GM12878 (cell line): ENCODE results near the gene PRTFDC1. TPM values are rescaled to one million over a fixed set of nuclear protein-coding genes. Genes with fewer than 3 reads are reported as not detected.

Source experiments
- ATAC-seq: fragments of 200-7000 bp; cut with Tn5 transposase; 3 replicates; pipeline ENCODE4 v1.9.1; 2020; ENCODE audit warnings: mild to moderate bottlenecking, moderate library complexity
- BruUV-seq: library from RNA; stranded (reverse); fragments of 400-500 nt; replicated peaks from 2 replicates; lab custom pipeline; 2021; lab: Mats Ljungman, UMichigan
- CTCF ChIA-PET: fragments of 300-600 bp; sonication (Branson Sonifier 250); formaldehyde crosslinking; extraction: SDS; loops from one replicate; lab custom pipeline; 2021; ENCODE audit warnings: inconsistent platforms; lab: Yijun Ruan, JAX
- POLR2A ChIA-PET: fragments of 350-600 bp; formaldehyde crosslinking; extraction: SDS; loops from one replicate; lab custom pipeline; 2021; ENCODE audit warnings: inconsistent platforms; lab: Charles Lee
- RAD21 ChIA-PET: fragments of 300-600 bp; sonication (Branson Sonifier 250); formaldehyde crosslinking; loops from one replicate; lab custom pipeline; 2023; ENCODE audit warnings: antibody characterized with exemption; ENCODE audit not compliant: unreplicated experiment; lab: Charles Lee
- SMC1A ChIA-PET: fragments of 300-600 bp; sonication (Branson Sonifier 250); formaldehyde crosslinking; loops from one replicate; lab custom pipeline; 2023; ENCODE audit not compliant: unreplicated experiment, uncharacterized antibody; lab: Charles Lee
- DNase-seq: peaks from one replicate; pipeline ENCODE4 v3.0.0-alpha.2; 2011; ENCODE audit warnings: low read depth, low spot score
- FAIRE-seq: peaks from 3 replicates; lab custom pipeline; 2011; peaks lifted over from hg19 to GRCh38; lab: Jason Lieb, UNC
- H2AFZ ChIP-seq: 2 replicates; pipeline ENCODE4 v1.6.0; 2011; ENCODE audit warnings: low read depth, low read length, control low read depth; ENCODE audit not compliant: control insufficient read depth
- H3K27ac ChIP-seq: 2 replicates; pipeline ENCODE4 v1.5.1; 2011; ENCODE audit warnings: control low read depth; ENCODE audit not compliant: control insufficient read depth, insufficient read depth
- H3K27me3 ChIP-seq, 2 experiments: replicated peaks in 1 of 2; 2 replicates each; pipeline versions ENCODE4 v1.6.0 to v1.6.1; 2011; ENCODE audit warnings: low read length in 1 of 2; ENCODE audit not compliant: control insufficient read depth in 2 of 2, insufficient read depth in 2 of 2
- H3K36me3 ChIP-seq, 2 experiments: 2 replicates each; pipeline ENCODE4 v1.5.1; 2011; ENCODE audit warnings: low read length in 1 of 2; ENCODE audit not compliant: control insufficient read depth in 2 of 2, insufficient read depth in 2 of 2
- H3K4me1 ChIP-seq: 2 replicates; pipeline ENCODE4 v1.6.1; 2011; ENCODE audit warnings: mild to moderate bottlenecking, low read length, moderate library complexity, mixed read lengths; ENCODE audit not compliant: control insufficient read depth, insufficient read depth
- H3K4me2 ChIP-seq: 2 replicates; pipeline ENCODE4 v1.6.0; 2011; ENCODE audit warnings: control low read depth; ENCODE audit not compliant: control insufficient read depth, insufficient read depth
- H3K4me3 ChIP-seq: fragments of 200-600 bp; sonication (generic); 2 replicates; pipeline ENCODE4 v1.5.1; 2016
- H3K79me2 ChIP-seq: 2 replicates; pipeline ENCODE4 v1.6.0; 2011; ENCODE audit warnings: low read length; ENCODE audit not compliant: control insufficient read depth, insufficient read depth
- H3K9ac ChIP-seq: 2 replicates; pipeline ENCODE4 v1.8.0; 2011; ENCODE audit warnings: low read length, control low read depth, mixed read lengths; ENCODE audit not compliant: control insufficient read depth, insufficient read depth
- H3K9me3 ChIP-seq: replicated peaks from 3 replicates; pipeline ENCODE4 v1.5.1; 2011; ENCODE audit warnings: mild to moderate bottlenecking, low read length; ENCODE audit not compliant: control insufficient read depth, insufficient read depth
- H4K20me1 ChIP-seq: 2 replicates; pipeline ENCODE4 v1.6.0; 2011; ENCODE audit not compliant: control insufficient read depth, insufficient read depth
- CHD4 ChIP-seq: fragments of 200-600 bp; sonication (generic); IDR thresholded peaks from 2 replicates; pipeline ENCODE4 v1.6.1; 2016; ENCODE audit warnings: mild to moderate bottlenecking
- GABPA ChIP-seq: IDR thresholded peaks from 2 replicates; pipeline ENCODE4 v1.6.1; 2014; ENCODE audit warnings: antibody characterized with exemption, low read depth, mild to moderate bottlenecking, inconsistent platforms
- HCFC1 ChIP-seq: fragments of 150-350 bp; IDR thresholded peaks from 2 replicates; pipeline ENCODE4 v1.6.1; 2014; ENCODE audit warnings: low read length
- HDAC2 ChIP-seq: fragments of 200-600 bp; sonication (generic); IDR thresholded peaks from 2 replicates; pipeline ENCODE4 v1.6.1; 2017
- IKZF1 ChIP-seq: fragments of 450-650 bp; conservative IDR thresholded peaks from 2 replicates; pipeline ENCODE4 v1.6.1; 2017; ENCODE audit warnings: antibody characterized with exemption, mild to moderate bottlenecking
- IKZF2 ChIP-seq, 2 experiments: fragments of 450-650 bp; IDR thresholded peaks; 2 replicates each; pipeline ENCODE4 v1.6.1; 2017; ENCODE audit warnings: mild to moderate bottlenecking in 2 of 2, moderate library complexity in 2 of 2
- KDM1A ChIP-seq: fragments of 200-600 bp; sonication (generic); IDR thresholded peaks from 2 replicates; pipeline ENCODE4 v1.6.1; 2016; ENCODE audit warnings: borderline replicate concordance
- MYC ChIP-seq: IDR thresholded peaks from 2 replicates; pipeline ENCODE4 v1.6.1; 2011; ENCODE audit warnings: mild to moderate bottlenecking, low read length, moderate library complexity, inconsistent platforms; ENCODE audit not compliant: insufficient read depth, insufficient replicate concordance, insufficient read length, severe bottlenecking
- NBN ChIP-seq: fragments of 450-650 bp; IDR thresholded peaks from 2 replicates; pipeline ENCODE4 v1.6.1; 2016
- NFYB ChIP-seq: IDR thresholded peaks from 2 replicates; pipeline ENCODE4 v1.6.1; 2011; ENCODE audit warnings: low read depth, mild to moderate bottlenecking, low read length, improper control_type of control experiment, moderate library complexity; ENCODE audit not compliant: insufficient read depth
- SP1 ChIP-seq: IDR thresholded peaks from one replicate; pipeline ENCODE4 v1.6.1; 2011; ENCODE audit warnings: low read depth, low read length
- WGBS: methylation state at CpG from one replicate; pipeline ENCODE4 v1.1.6; 2016; ENCODE audit warnings: low lambda C conversion rate; ENCODE audit not compliant: insufficient replicate concordance, insufficient coverage; ENCODE audit errors: missing lambda C conversion rate; 5-methylcytosine and 5-hydroxymethylcytosine counted together
- in situ Hi-C: fragments of 300-500 bp; cut with MboI; formaldehyde crosslinking; loops from 9 replicates; pipeline ENCODE4 v1.14.3; 2018; ENCODE audit warnings: mixed read lengths
- intact Hi-C: fragments of 100-400 bp; cut with micrococcal nuclease; formaldehyde crosslinking; loops from one replicate; pipeline ENCODE4 v1.14.2; 2022; ENCODE audit not compliant: unreplicated experiment
- polyA plus RNA-seq, 11 experiments: library from polyadenylated mRNA; depleted of rRNA in 4 of 11; unstranded in 6 of 11; stranded (reverse) in 5 of 11; fragments of >200 nt; fragmentation: Nextera tagmentation in 4 of 11; fragmentation: Illumina TruSeq in 1 of 11; extraction: Ambion mirVana in 4 of 11; extraction: Trizol in 1 of 11; gene quantifications; 1 replicate in 1 of 11; 2 replicates in 10 of 11; pipeline versions ENCODE4 v1.2.1 to v1.2.3, GENCODE V29; 2011 to 2016; ENCODE audit warnings: inconsistent platforms in 2 of 11, missing spikeins in 2 of 11, low read depth in 1 of 11
- total RNA-seq, 4 experiments: library from RNA; depleted of rRNA in 3 of 4; stranded (reverse); fragments of >200 nt in 3 of 4; fragmentation: Illumina TruSeq in 1 of 4; extraction: Trizol in 1 of 4; gene quantifications; 2 replicates each; pipeline versions ENCODE4 v1.2.1 to v1.2.3, GENCODE V29; 2013 to 2021
- TF ChIP-seq, protein P1 (sequence below): fragments of 450-650 bp; IDR thresholded peaks from 2 replicates; pipeline ENCODE4 v1.6.1; 2017; ENCODE audit warnings: low read depth, mild to moderate bottlenecking, moderate library complexity

Gene PRTFDC1
- total and polyA plus RNA-seq, 10 of the 15 experiments (the other 5 are each of a cell fraction or from before 2014, with no cell fraction given): 5.5 to 17.3 (median 11.3) TPM

DNA sequence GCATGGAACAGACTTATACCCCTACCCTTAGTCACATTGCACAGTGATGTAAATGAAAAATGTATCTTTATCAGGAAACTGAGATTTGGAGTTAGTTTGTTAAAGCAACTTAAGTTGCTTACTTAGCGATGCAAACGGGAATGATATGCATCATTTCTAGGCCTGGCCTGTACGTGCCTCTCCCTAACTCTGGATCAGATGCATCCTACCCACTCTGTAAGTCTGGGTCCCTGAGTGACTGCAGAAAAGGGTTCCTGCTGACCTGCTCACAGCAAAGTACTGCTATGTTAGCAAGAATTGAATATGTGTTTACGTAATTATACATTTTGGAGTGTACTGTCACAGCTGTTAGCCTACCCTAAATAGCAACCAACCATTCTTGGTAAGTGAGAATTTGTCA is 30.7 kb upstream of the PRTFDC1 start:
- POLR2A ChIA-PET: no interaction called here

DNA sequence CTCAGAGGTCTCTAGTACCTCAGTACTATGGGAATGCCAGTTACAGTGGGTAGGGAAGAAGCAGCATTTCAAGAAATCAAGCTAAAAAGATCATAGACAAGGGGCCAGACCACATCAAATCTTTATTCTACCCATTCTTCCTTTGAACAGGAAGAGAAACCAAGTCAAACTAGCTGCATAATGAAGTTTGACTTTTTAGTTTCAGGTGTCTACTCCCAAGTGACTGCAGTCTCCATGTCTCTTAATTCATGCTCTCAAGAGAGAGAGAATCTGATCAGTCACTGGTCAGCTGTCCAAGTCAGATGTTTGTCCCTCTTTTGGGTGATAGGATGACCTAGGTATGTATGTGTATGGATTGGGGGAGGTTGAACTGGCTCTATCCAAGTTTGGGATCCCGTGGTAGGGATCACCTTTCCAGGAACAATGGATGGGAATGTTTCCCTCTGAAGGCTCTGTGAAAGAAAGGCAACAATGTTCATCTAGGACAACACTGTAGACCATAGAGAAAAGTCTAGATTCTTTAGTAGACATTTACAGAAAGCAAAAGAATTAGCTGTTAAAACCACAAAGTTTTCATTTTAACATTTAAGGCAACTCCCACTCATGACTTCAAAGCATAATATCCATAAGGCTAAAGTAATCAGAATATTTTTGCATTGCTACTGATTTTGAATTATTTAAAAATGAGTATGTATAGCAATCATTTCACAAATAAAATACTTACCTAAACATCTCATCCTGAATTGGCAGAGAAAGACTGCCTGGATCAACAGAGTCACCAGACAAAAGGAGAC is 30.1 kb upstream of the PRTFDC1 start:
- 0 out of 2 replicates have a peak overlapping the region, but pooled peaks have one; percentile 14 for H3K4me2 ChIP-seq
- 6% methylated on average over 1 of the region's 1 CpG for WGBS
- H3K79me2 ChIP-seq: no peaks in the 10 kb centered on the region
- POLR2A ChIA-PET: no interaction called here
- H3K27me3 ChIP-seq: no peaks in the 10 kb centered on the region
- no TSS peak for BruUV-seq
- intact Hi-C loops: no loop called here
- ATAC-seq (peak; percentile 31; the same call in 2 of the 3 replicates), DNase-seq (peak; percentile 42), FAIRE-seq (peak; percentile 23)
- RAD21 ChIA-PET: interaction anchor here (0.7 to 4.3 kb wide), 7 partner anchors 34 to 257 kb away, joined by 3 to 18 read pairs (median 4); no protein-coding TSS in a partner anchor
- in situ Hi-C loops: no loop called here
- no peak overlapping the region for H3K27ac ChIP-seq
- H3K9me3 ChIP-seq: no peaks in the 10 kb centered on the region; the same call in 2 of the 3 replicates
- CTCF ChIA-PET: interaction anchor here (0.9 to 2.9 kb wide), 9 partner anchors 13 to 365 kb away, joined by 3 to 21 read pairs (median 4); no protein-coding TSS in a partner anchor
- no peak overlapping the region for H3K4me3 ChIP-seq
- SMC1A ChIA-PET: interaction anchor here (0.8 to 8.1 kb wide), 17 partner anchors 7 to 339 kb away, joined by 3 to 44 read pairs (median 3); no protein-coding TSS in a partner anchor
- H3K4me1 ChIP-seq: peaks cover 4% of the 10 kb centered on the region
- no peak overlapping the region for H2AFZ ChIP-seq
- H4K20me1 ChIP-seq: no peaks in the 10 kb centered on the region
- H3K36me3 ChIP-seq: no peaks in the 10 kb centered on the region
- H3K9ac ChIP-seq: no peak overlapping the region
- TF ChIP-seq IKZF2 (IDR thresholded peaks at IDR 0.05) (0 out of 4 replicates have a peak, but pooled peaks have one; percentile 11 to 17), MYC (no peak), NFYB (no peak), IKZF1 (0 out of 2 replicates have a peak, but pooled peaks have one; percentile 22), KDM1A (no peak), CHD4 (no peak)
- TF ChIP-seq, protein P1, sequence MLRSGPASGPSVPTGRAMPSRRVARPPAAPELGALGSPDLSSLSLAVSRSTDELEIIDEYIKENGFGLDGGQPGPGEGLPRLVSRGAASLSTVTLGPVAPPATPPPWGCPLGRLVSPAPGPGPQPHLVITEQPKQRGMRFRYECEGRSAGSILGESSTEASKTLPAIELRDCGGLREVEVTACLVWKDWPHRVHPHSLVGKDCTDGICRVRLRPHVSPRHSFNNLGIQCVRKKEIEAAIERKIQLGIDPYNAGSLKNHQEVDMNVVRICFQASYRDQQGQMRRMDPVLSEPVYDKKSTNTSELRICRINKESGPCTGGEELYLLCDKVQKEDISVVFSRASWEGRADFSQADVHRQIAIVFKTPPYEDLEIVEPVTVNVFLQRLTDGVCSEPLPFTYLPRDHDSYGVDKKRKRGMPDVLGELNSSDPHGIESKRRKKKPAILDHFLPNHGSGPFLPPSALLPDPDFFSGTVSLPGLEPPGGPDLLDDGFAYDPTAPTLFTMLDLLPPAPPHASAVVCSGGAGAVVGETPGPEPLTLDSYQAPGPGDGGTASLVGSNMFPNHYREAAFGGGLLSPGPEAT: no peak

More for the DNA sequence above, 30.7 kb upstream of the PRTFDC1 start:
- DNase-seq: no peak
- WGBS: 80% methylated on average over 4 of the region's 4 CpGs
- H3K27me3 ChIP-seq: no peaks in the 10 kb centered on the region
- intact Hi-C loops (no loop called here), in situ Hi-C loops (no loop called here)
- no peak overlapping the region for H3K4me3 ChIP-seq
- H3K36me3 ChIP-seq: no peaks in the 10 kb centered on the region
- FAIRE-seq: peak; percentile 81
- RAD21 ChIA-PET: interaction anchor here (2.0 to 4.3 kb wide), 3 partner anchors 35 to 83 kb away, joined by 5 to 18 read pairs (median 10); no protein-coding TSS in a partner anchor
- H4K20me1 ChIP-seq: no peaks in the 10 kb centered on the region
- ATAC-seq: no peak
- H2AFZ ChIP-seq: no peak overlapping the region
- SMC1A ChIA-PET: interaction anchor here (0.7 to 8.1 kb wide), 14 partner anchors 11 to 340 kb away, joined by 3 to 44 read pairs (median 4); no protein-coding TSS in a partner anchor
- H3K9ac ChIP-seq: no peak overlapping the region
- H3K79me2 ChIP-seq: no peaks in the 10 kb centered on the region
- BruUV-seq: no TSS peak
- H3K27ac ChIP-seq: no peak overlapping the region
- CTCF ChIA-PET: interaction anchor here (0.9 to 2.1 kb wide), 8 partner anchors 13 to 340 kb away, joined by 3 to 7 read pairs (median 4); no protein-coding TSS in a partner anchor
- no peak overlapping the region for H3K4me2 ChIP-seq
- peaks cover 4% of the 10 kb centered on the region for H3K4me1 ChIP-seq
- H3K9me3 ChIP-seq: no peaks in the 10 kb centered on the region; the same call in 2 of the 3 replicates
- TF ChIP-seq GABPA (no peak), SP1 (no peak), HCFC1 (no peak), KDM1A (no peak), NBN (no peak), HDAC2 (no peak)
